D721Med (cell line): ENCODE data around the gene CHST4.
"Not testable (repeated sequence)": the region's sequence is repeated elsewhere in the genome, so short reads cannot be mapped to it uniquely, and the experiment has no call there.

Experiments
- DNase-seq: peaks from one replicate; pipeline ENCODE4 v3.0.0; 2011; ENCODE audit warnings: low spot score; ENCODE audit not compliant: insufficient read length
- FAIRE-seq: peaks from 2 replicates; lab custom pipeline; 2011; peaks lifted over from hg19 to GRCh38; lab: Jason Lieb, UNC
- CTCF ChIP-seq: IDR thresholded peaks from 2 replicates; pipeline ENCODE4 v1.5.1; 2012; ENCODE audit warnings: mild to moderate bottlenecking, control low read depth; ENCODE audit not compliant: insufficient read depth; ENCODE audit errors: missing control alignments

CHST4 gene

GRCh38 chr16:71568551-71568950 is 42.3 kb downstream of the CHST4 start:
- DNase-seq (no peak), FAIRE-seq (no peak)
- no peak for TF ChIP-seq CTCF

GRCh38 chr16:71569621-71570020 is 43.4 kb downstream of the CHST4 start:
- FAIRE-seq, result no peak
- no peak for TF ChIP-seq CTCF
- DNase-seq, result no peak

GRCh38 chr16:71570144-71570543 is 43.9 kb downstream of the CHST4 start:
- TF ChIP-seq CTCF, result no peak
- FAIRE-seq (no peak), DNase-seq (no peak)

GRCh38 chr16:71572497-71573116 is 46.4 kb downstream of the CHST4 start:
- TF ChIP-seq CTCF, result no peak
- FAIRE-seq (no peak), DNase-seq (no peak)

- FAIRE-seq (no peak), DNase-seq (no peak)
- no peak for TF ChIP-seq CTCF
Measured at GRCh38 chr16:71573387-71574094, 47.3 kb downstream of the CHST4 start.

- TF ChIP-seq CTCF, result no peak
- FAIRE-seq (no peak), DNase-seq (no peak)
Measured at GRCh38 chr16:71574702-71575101, 48.5 kb downstream of the CHST4 start.

GRCh38 chr16:71576971-71577370 is 50.7 kb downstream of the CHST4 start, which contains the start of gene TAT:
TSS of gene TAT (minus strand) at chr16:71577092. CDS start at chr16:71576415, 677 bp downstream.
- DNase-seq (no peak), FAIRE-seq (no peak)
- no peak for TF ChIP-seq CTCF

GRCh38 chr16:71582553-71582848 is 56.3 kb downstream of the CHST4 start:
- not testable (repeated sequence) for DNase-seq, FAIRE-seq
